Effector memory CD4-positive, alpha-beta T cell (primary cell): ENCODE data around the gene KRT37.
"Not testable (repeated sequence)": the region's sequence is repeated elsewhere in the genome, so short reads cannot be mapped to it uniquely, and the experiment has no call there.

Experiments
- DNase-seq, 3 donors: peaks; one replicate each; pipeline ENCODE4 v3.0.0-alpha.2; 2020
- H3K27ac ChIP-seq: 2 replicates; pipeline ENCODE4 v1.7.0; 2013; ENCODE audit warnings: mild to moderate bottlenecking, low read length, moderate library complexity; ENCODE audit not compliant: insufficient read depth, poor library complexity, severe bottlenecking
- H3K27me3 ChIP-seq: replicated peaks from 2 replicates; pipeline ENCODE4 v1.7.0; 2013; ENCODE audit warnings: mild to moderate bottlenecking, low read length; ENCODE audit not compliant: insufficient read depth, control insufficient read depth, poor library complexity, severe bottlenecking
- H3K36me3 ChIP-seq: 2 replicates; pipeline ENCODE4 v1.7.0; 2013; ENCODE audit warnings: mild to moderate bottlenecking, low read length, moderate library complexity; ENCODE audit not compliant: control insufficient read depth, insufficient read depth
- H3K4me1 ChIP-seq: 2 replicates; pipeline ENCODE4 v1.7.0; 2013; ENCODE audit warnings: low read length, mild to moderate bottlenecking; ENCODE audit not compliant: control insufficient read depth, insufficient read depth, poor library complexity, severe bottlenecking
- H3K4me3 ChIP-seq: 2 replicates; pipeline ENCODE4 v1.7.0; 2013; ENCODE audit warnings: low read length, low read depth, mild to moderate bottlenecking; ENCODE audit not compliant: insufficient read depth, poor library complexity, severe bottlenecking
- H3K9me3 ChIP-seq: 2 replicates; pipeline ENCODE4 v1.7.0; 2013; ENCODE audit warnings: mild to moderate bottlenecking, low read length, moderate library complexity; ENCODE audit not compliant: control insufficient read depth

Gene KRT37

GRCh38 chr17:41387670-41388069, 36.7 kb downstream of the KRT37 start:
- Histone ChIP-seq H3K27ac (no peak overlapping the region), H3K36me3 (no peaks in the 10 kb centered on the region), H3K27me3 (no peaks in the 10 kb centered on the region), H3K9me3 (no peaks in the 10 kb centered on the region), H3K4me3 (no peak overlapping the region), H3K4me1 (no peaks in the 10 kb centered on the region)
- no peak for DNase-seq

GRCh38 chr17:41386227-41386626, 38.2 kb downstream of the KRT37 start:
- no peaks in the 10 kb centered on the region for H3K9me3 ChIP-seq
- H3K27ac ChIP-seq = no peak overlapping the region
- DNase-seq = no peak
- H3K27me3 ChIP-seq = no peaks in the 10 kb centered on the region
- no peaks in the 10 kb centered on the region for H3K4me1 ChIP-seq
- H3K4me3 ChIP-seq = no peak overlapping the region
- no peaks in the 10 kb centered on the region for H3K36me3 ChIP-seq

GRCh38 chr17:41383690-41384089, 40.7 kb downstream of the KRT37 start:
- Histone ChIP-seq H3K27me3 (no peaks in the 10 kb centered on the region), H3K27ac (no peak overlapping the region), H3K4me3 (no peak overlapping the region), H3K9me3 (no peaks in the 10 kb centered on the region), H3K36me3 (no peaks in the 10 kb centered on the region), H3K4me1 (no peaks in the 10 kb centered on the region)
- DNase-seq = no peak

- Histone ChIP-seq H3K27me3 (no peaks in the 10 kb centered on the region), H3K27ac (no peak overlapping the region), H3K4me3 (no peak overlapping the region), H3K4me1 (no peaks in the 10 kb centered on the region), H3K9me3 (no peaks in the 10 kb centered on the region), H3K36me3 (no peaks in the 10 kb centered on the region)
- DNase-seq = no peak
Measured at GRCh38 chr17:41382394-41382793, 42.0 kb downstream of the KRT37 start.

- H3K4me3 ChIP-seq, H3K4me1 ChIP-seq, H3K9me3 ChIP-seq, H3K36me3 ChIP-seq, H3K27me3 ChIP-seq, H3K27ac ChIP-seq, DNase-seq: not testable (repeated sequence)
Measured at GRCh38 chr17:41381943-41382342, 42.4 kb downstream of the KRT37 start, which contains the start of gene KRT34. KRT34 (minus strand) TSS chr17:41382306; CDS start chr17:41382246, 60 bp downstream.

GRCh38 chr17:41380091-41380490, 44.3 kb downstream of the KRT37 start:
- not testable (repeated sequence) for H3K27ac ChIP-seq, DNase-seq, H3K27me3 ChIP-seq, H3K9me3 ChIP-seq, H3K4me3 ChIP-seq, H3K4me1 ChIP-seq, H3K36me3 ChIP-seq

- no peaks in the 10 kb centered on the region for H3K27me3 ChIP-seq
- no peak overlapping the region for H3K27ac ChIP-seq
- H3K36me3 ChIP-seq = no peaks in the 10 kb centered on the region
- no peak for DNase-seq
- H3K4me3 ChIP-seq = no peak overlapping the region
- H3K9me3 ChIP-seq = no peaks in the 10 kb centered on the region
- H3K4me1 ChIP-seq = no peaks in the 10 kb centered on the region
Measured at GRCh38 chr17:41377546-41377945, 46.8 kb downstream of the KRT37 start.
